ENCODE results near the gene MORN4. TPM values are rescaled to one million over a fixed set of nuclear protein-coding genes. Genes with fewer than 3 reads are reported as not detected.

MORN4 gene
- total RNA-seq, 1 experiment from 2014 or later = 11.9 TPM

DNA sequence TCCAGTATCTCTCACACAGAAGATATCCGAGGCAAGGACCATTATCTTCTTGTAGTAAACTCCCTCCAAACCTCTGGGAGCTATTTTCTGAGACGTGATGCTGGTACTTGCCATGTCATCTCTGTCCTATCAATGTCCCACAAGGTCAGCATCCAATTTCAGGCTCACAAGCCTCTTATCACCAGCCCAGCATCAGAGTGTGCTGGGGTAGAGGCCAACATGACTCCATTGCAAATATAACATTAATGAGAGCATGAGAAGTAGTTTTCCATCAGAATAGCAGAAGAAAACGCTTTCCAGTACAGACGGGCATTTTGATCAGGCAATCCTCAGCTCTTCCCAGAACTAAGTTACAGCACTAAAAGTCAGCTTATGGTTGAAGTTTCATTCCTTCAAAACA, 5.6 kb downstream of the MORN4 start:
- Histone ChIP-seq H3K18ac (ENCODE audit: insufficient read length, low read depth, low read length) (no peak overlapping the region), H3K4me2 (ENCODE audit: insufficient read depth, insufficient read length, low read length) (no peak overlapping the region), H3K79me2 (ENCODE audit: insufficient read depth, low read length) (0 out of 2 replicates have a peak, but pooled peaks cover 3% of the 10 kb centered on the region), H3K14ac (ENCODE audit: insufficient read depth, low read length) (no peak overlapping the region), H4K8ac (replicated peaks; ENCODE audit: insufficient read length, low read depth, low read length) (no peak overlapping the region), H3K9me3 (ENCODE audit: control insufficient read depth, low read depth, low read length) (no peaks in the 10 kb centered on the region), H2AFZ (ENCODE audit: low read length) (no peak overlapping the region), H2AK5ac (ENCODE audit: insufficient read length, low read length) (no peak overlapping the region), H4K20me1 (ENCODE audit: control insufficient read depth, insufficient read depth, insufficient read length) (no peaks in the 10 kb centered on the region), H3K4me1 (ENCODE audit: insufficient read depth, low read length) (no peaks in the 10 kb centered on the region), H2BK12ac (ENCODE audit: insufficient read length, low read depth, low read length) (no peak overlapping the region), H2BK120ac (ENCODE audit: low read depth, low read length, poor library complexity, severe bottlenecking) (no peak overlapping the region), H4K5ac (ENCODE audit: insufficient read length, low read depth, low read length) (no peak overlapping the region), H2BK20ac (ENCODE audit: low read depth, low read length, poor library complexity, severe bottlenecking) (no peak overlapping the region), H3K23ac (ENCODE audit: insufficient read length, low read depth, low read length) (no peak overlapping the region), H3K4ac (ENCODE audit: low read depth, low read length) (no peak overlapping the region), H3K27ac (ENCODE audit: insufficient read length, low read depth, low read length) (no peak overlapping the region), H3K56ac (ENCODE audit: insufficient read length, low read depth, low read length) (no peak overlapping the region), H3K9ac (ENCODE audit: extremely low read depth, insufficient read length, low read length) (no peak overlapping the region), H3K27me3 (ENCODE audit: insufficient read depth, low read length) (no peaks in the 10 kb centered on the region), H3K79me1 (ENCODE audit: insufficient read depth, low read depth, low read length, poor library complexity, severe bottlenecking) (no peaks in the 10 kb centered on the region), H4K91ac (ENCODE audit: insufficient read length, low read depth, low read length) (no peak overlapping the region), H3T11ph (ENCODE audit: low read length) (no peak overlapping the region), H2BK5ac (ENCODE audit: insufficient read length, low read length) (no peak overlapping the region), H2BK15ac (ENCODE audit: low read depth, low read length) (no peak overlapping the region), H3K23me2 (ENCODE audit: insufficient read length, low read depth, low read length, poor library complexity, severe bottlenecking) (peaks cover 2% of the 10 kb centered on the region)
- no peak overlapping the region for H3K4me3 Mint-ChIP-seq
- no peak for DNase-seq
- TF ChIP-seq, protein P1, sequence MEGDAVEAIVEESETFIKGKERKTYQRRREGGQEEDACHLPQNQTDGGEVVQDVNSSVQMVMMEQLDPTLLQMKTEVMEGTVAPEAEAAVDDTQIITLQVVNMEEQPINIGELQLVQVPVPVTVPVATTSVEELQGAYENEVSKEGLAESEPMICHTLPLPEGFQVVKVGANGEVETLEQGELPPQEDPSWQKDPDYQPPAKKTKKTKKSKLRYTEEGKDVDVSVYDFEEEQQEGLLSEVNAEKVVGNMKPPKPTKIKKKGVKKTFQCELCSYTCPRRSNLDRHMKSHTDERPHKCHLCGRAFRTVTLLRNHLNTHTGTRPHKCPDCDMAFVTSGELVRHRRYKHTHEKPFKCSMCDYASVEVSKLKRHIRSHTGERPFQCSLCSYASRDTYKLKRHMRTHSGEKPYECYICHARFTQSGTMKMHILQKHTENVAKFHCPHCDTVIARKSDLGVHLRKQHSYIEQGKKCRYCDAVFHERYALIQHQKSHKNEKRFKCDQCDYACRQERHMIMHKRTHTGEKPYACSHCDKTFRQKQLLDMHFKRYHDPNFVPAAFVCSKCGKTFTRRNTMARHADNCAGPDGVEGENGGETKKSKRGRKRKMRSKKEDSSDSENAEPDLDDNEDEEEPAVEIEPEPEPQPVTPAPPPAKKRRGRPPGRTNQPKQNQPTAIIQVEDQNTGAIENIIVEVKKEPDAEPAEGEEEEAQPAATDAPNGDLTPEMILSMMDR (conservative IDR thresholded peaks at IDR 0.05) = no peak
- H3K36me3 Mint-ChIP-seq (ENCODE audit: insufficient read depth in 1 of 3, low read depth in 3 of 3) = no peaks in the 10 kb centered on the region; a peak in 2 of 7 replicates
- H3K4me1 Mint-ChIP-seq = peaks cover 4 to 5% of the 10 kb centered on the region in 2 experiments
- H3K9me3 Mint-ChIP-seq = no peaks in the 10 kb centered on the region
- H3K27ac Mint-ChIP-seq = no peak overlapping the region
- no CpG with 5 or more reads among the region's 4 CpGs for WGBS (ENCODE audit: extremely low coverage, insufficient read length, low lambda C conversion rate)
- no peaks in the 10 kb centered on the region for H3K27me3 Mint-ChIP-seq (ENCODE audit: low read depth)

Data from H9 (cell line).